Body of pancreas (tissue), 4 donors: ENCODE measurements around the gene SLC38A9. TPM values are rescaled to one million over a fixed set of nuclear protein-coding genes. Genes with fewer than 3 reads are reported as not detected.

Experiments used
- ATAC-seq: fragments of 150-250 bp; one replicate; pipeline ENCODE4 v1.9.1; 2016
- DNase-seq, 4 donors: peaks; one replicate each; pipeline ENCODE4 v3.0.0-alpha.2; 2019
- H3K27ac ChIP-seq, 4 donors: fragments of 200-600 bp; sonication (generic); 1 replicate in 3 of 4; 2 replicates in 1 of 4; pipeline versions ENCODE4 v1.5.1 to v1.6.1; 2016 to 2019; ENCODE audit warnings: mild to moderate bottlenecking in 1 of 4, mixed read lengths in 1 of 4, moderate library complexity in 1 of 4
- H3K27me3 ChIP-seq, 2 donors: fragments of 200-600 bp; sonication (generic); one replicate each; pipeline ENCODE4 v1.6.0; 2016; ENCODE audit warnings: mild to moderate bottlenecking in 1 of 2
- H3K36me3 ChIP-seq, 2 donors: fragments of 200-600 bp; sonication (generic); replicated peaks in 1 of 2; 2 replicates each; pipeline ENCODE4 v1.5.1; 2016; ENCODE audit warnings: low read depth in 2 of 2; ENCODE audit not compliant: insufficient read depth in 1 of 2
- H3K4me1 ChIP-seq: fragments of 200-600 bp; sonication (generic); one replicate; pipeline ENCODE4 v1.6.0; 2016
- H3K4me3 ChIP-seq, 2 donors: fragments of 200-600 bp; sonication (generic); 1 replicate in 1 of 2; 2 replicates in 1 of 2; pipeline ENCODE4 v1.5.1; 2016 to 2019
- H3K9me3 ChIP-seq, 3 donors: fragments of 200-600 bp; sonication (generic); 1 replicate in 2 of 3; 2 replicates in 1 of 3; pipeline ENCODE4 v1.5.1; 2016
- CTCF ChIP-seq, 7 experiments: fragments of 450-650 bp in 4 of 7; fragments of 200-600 bp in 3 of 7; sonication (generic) in 3 of 7; IDR thresholded peaks; one replicate each; pipeline ENCODE4 v1.5.1; 2016 to 2019; ENCODE audit warnings: antibody characterized with exemption in 7 of 7
- POLR2A ChIP-seq, 3 donors: fragments of 450-650 bp; IDR thresholded peaks; one replicate each; pipeline ENCODE4 v1.6.1; 2016; ENCODE audit warnings: antibody characterized with exemption in 3 of 3, mild to moderate bottlenecking in 2 of 3
- WGBS, 2 donors: methylation state at CpG; one replicate each; pipeline ENCODE4 v1.1.5; 2017; 5-methylcytosine and 5-hydroxymethylcytosine counted together
- intact Hi-C: fragments of 100-400 bp; cut with DNase I; formaldehyde crosslinking; loops from one replicate; pipeline ENCODE4 v1.15.1; 2023
- total RNA-seq, 2 donors: library from RNA; depleted of rRNA; stranded (reverse); fragments of >200 nt; gene quantifications; one replicate each; pipeline ENCODE4 v1.1.0, GENCODE V29; 2016

The SLC38A9 gene
- total RNA-seq, 2 donors from 2014 or later, result 33.5 to 43.8 TPM

- Histone ChIP-seq H3K9me3 (no peaks in the 10 kb centered on the region), H3K4me1 (peaks cover 26% of the 10 kb centered on the region), H3K27ac (peak overlapping the region; percentile 5 to 73 (median 58)), H3K27me3 (no peaks in the 10 kb centered on the region), H3K4me3 (no peak overlapping the region), H3K36me3 (no peaks in the 10 kb centered on the region)
- DNase-seq (peak in 3 of 4 donors; percentile 37 to 71 (median 46)), ATAC-seq (peak; percentile 93)
- intact Hi-C loops, result no loop called here
- no peak for TF ChIP-seq POLR2A (IDR thresholded peaks at IDR 0.05)
- TF ChIP-seq CTCF (IDR thresholded peaks at IDR 0.05), result no peak
- WGBS, 2 donors, result 27 to 28% methylated on average over 3 of the region's 3 CpGs
These were observed 37.9 kb upstream of the SLC38A9 start for GRCh38 chr5:55750063-55750462.

- no peak for DNase-seq
- H3K4me1 ChIP-seq, result peaks cover 26% of the 10 kb centered on the region
- peak; percentile 26 for ATAC-seq
These were observed 37.3 kb upstream of the SLC38A9 start for GRCh38 chr5:55749387-55749786.

GRCh38 chr5:55747778-55748318 lies 35.7 kb upstream of the SLC38A9 start:
- Histone ChIP-seq H3K36me3 (no peaks in the 10 kb centered on the region), H3K9me3 (no peaks in the 10 kb centered on the region), H3K27me3 (no peaks in the 10 kb centered on the region), H3K27ac (no peak overlapping the region), H3K4me3 (no peak overlapping the region), H3K4me1 (peaks cover 26% of the 10 kb centered on the region)
- ATAC-seq (no peak), DNase-seq (no peak)
- TF ChIP-seq CTCF (IDR thresholded peaks at IDR 0.05), result no peak
- no peak for TF ChIP-seq POLR2A (IDR thresholded peaks at IDR 0.05)
- intact Hi-C loops, result no loop called here
- 66 to 71% methylated on average over 2 of the region's 2 CpGs for WGBS, 2 donors

More at GRCh38 chr5:55749387-55749786, 37.3 kb upstream of the SLC38A9 start:
- Histone ChIP-seq H3K27ac (peak overlapping the region in 3 of 4 donors; percentile 46 to 73 (median 69)), H3K4me3 (no peak overlapping the region), H3K36me3 (no peaks in the 10 kb centered on the region), H3K27me3 (no peaks in the 10 kb centered on the region), H3K9me3 (no peaks in the 10 kb centered on the region)
- 47 to 60% methylated on average over 2 of the region's 2 CpGs for WGBS, 2 donors
- intact Hi-C loops, result no loop called here
- TF ChIP-seq POLR2A (IDR thresholded peaks at IDR 0.05) (no peak), CTCF (IDR thresholded peaks at IDR 0.05) (no peak)

- peak; percentile 75 for ATAC-seq
- no peak for TF ChIP-seq CTCF (IDR thresholded peaks at IDR 0.05)
- TF ChIP-seq POLR2A (IDR thresholded peaks at IDR 0.05), result no peak
- intact Hi-C loops, result no loop called here
These were observed 30.7 kb upstream of the SLC38A9 start for GRCh38 chr5:55742778-55743177.

GRCh38 chr5:55737793-55738192 lies 25.7 kb upstream of the SLC38A9 start, which contains the start of gene DDX4:
DDX4 (plus strand) TSS chr5:55738061; CDS start chr5:55738964, 903 bp downstream.
- Histone ChIP-seq H3K9me3 (no peaks in the 10 kb centered on the region), H3K27me3 (no peaks in the 10 kb centered on the region), H3K27ac (no peak within 1 kb of the TSS), H3K4me3 (no peak within 1 kb of the TSS), H3K36me3 (no peaks in the 10 kb centered on the region), H3K4me1 (peaks cover 4% of the 10 kb centered on the region)
- WGBS, 2 donors, result 96 to 97% methylated on average over 20 to 31 of the region's 31 CpGs
- intact Hi-C loops, result no loop called here
- DNase-seq (no peak), ATAC-seq (no peak)
- no peak for TF ChIP-seq CTCF (IDR thresholded peaks at IDR 0.05)
- TF ChIP-seq POLR2A (IDR thresholded peaks at IDR 0.05), result no peak

More at GRCh38 chr5:55742778-55743177, 30.7 kb upstream of the SLC38A9 start:
- Histone ChIP-seq H3K27ac (no peak overlapping the region), H3K9me3 (no peaks in the 10 kb centered on the region), H3K4me3 (no peak overlapping the region), H3K4me1 (no peaks in the 10 kb centered on the region), H3K27me3 (no peaks in the 10 kb centered on the region), H3K36me3 (no peaks in the 10 kb centered on the region)
- peak in 3 of 4 donors; percentile 13 to 45 (median 28) for DNase-seq
- 88 to 95% methylated on average over 3 of the region's 3 CpGs for WGBS, 2 donors
